NCI-H446 (cell line): ENCODE results near the gene ZDHHC24.

Experiments used
- DNase-seq, 2 experiments: peaks; one replicate each; lab custom pipeline; 2025; lab: John Stamatoyannopoulos, UW

ZDHHC24 gene

GRCh38 chr11:66566221-66566620, 20.4 kb upstream of the ZDHHC24 start:
- no peak for DNase-seq

DNA sequence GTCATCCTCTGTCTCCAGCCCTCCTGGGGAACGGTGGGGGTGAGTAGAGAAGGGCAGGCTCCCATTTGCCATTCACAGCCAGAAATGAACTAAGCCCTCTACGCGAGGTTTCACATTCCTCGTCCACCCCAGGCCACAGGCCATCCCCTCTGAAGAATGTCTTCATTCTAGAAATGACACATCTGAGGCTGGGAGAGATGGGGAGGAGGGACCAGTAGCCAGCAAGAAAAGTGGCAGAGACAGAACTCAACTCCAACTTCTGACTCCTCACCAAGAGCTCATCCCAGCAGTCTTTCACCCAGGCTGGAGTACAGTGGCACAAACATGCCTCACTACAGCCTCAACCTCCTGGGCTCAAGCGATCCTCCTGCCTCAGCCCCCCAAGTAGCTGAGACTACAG, 19.1 kb upstream of the ZDHHC24 start:
- DNase-seq, result no peak

- no peak for DNase-seq
Measured at GRCh38 chr11:66564538-66564937, 18.7 kb upstream of the ZDHHC24 start.

- no peak for DNase-seq
Measured at GRCh38 chr11:66563832-66564231, 18.0 kb upstream of the ZDHHC24 start.

DNA sequence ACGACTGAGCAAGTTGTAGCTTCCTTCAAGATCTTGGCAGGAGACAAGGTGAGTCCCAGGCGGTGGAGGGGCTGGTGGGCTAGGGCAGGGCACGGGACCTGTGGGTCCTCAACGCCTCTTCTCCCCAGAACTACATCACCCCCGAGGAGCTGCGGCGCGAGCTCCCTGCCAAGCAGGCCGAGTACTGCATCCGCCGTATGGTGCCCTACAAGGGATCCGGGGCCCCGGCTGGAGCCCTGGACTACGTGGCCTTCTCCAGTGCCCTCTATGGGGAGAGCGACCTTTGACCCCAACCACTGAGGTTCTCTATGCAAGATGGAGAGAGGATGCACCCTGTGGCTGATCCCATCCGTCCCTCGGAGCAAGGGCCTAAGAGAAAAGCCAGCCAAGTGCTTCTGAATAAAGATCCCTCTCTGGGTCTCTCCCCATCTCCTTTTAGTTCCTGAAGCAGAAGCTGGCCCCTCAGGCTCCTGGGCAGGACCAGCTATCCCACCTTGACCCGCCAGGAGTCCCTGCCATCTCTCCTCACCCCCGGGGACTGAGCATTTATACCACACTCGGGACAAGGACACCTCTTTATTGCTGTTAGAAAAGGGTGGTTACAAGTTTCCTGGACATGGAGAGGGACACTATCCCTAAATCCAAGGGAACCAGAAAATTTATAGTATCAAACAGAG, 17.2 kb upstream of the ZDHHC24 start:
- no peak for DNase-seq

GRCh38 chr11:66562275-66562674, 16.4 kb upstream of the ZDHHC24 start:
- no peak for DNase-seq

GRCh38 chr11:66561975-66562248, 16.1 kb upstream of the ZDHHC24 start:
- DNase-seq, result no peak

DNA sequence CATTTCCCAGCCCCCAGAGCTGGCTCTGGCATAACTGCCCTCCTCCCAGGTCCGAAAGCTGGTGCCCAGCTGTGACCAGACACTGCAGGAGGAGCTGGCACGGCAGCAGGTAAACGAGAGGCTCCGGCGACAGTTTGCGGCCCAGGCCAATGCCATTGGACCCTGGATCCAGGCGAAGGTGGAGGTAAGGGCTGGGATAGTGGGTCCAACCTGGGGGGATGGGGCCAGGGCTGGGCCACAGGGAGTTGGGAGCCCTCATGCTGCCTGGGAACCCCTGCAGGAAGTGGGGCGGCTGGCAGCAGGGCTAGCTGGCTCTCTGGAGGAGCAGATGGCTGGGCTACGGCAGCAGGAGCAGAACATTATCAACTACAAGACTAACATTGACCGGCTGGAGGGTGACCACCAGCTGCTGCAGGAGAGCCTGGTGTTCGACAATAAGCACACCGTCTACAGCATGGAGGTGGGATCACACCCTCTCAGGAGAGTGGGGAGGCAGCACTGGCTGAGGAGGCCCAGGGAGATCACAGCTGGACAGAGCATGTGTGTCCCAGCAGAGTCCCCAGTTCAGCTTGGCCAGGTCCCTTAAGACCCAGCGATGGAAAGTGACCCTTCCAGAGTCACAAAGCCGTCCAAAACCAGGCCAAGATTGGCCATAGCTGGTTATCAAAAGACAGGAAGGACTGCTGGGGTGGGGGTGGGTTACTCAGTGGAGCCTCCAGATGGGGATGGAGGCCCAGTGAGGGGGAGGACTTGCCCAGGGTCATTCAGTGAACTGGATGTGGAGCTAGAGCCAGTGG, 15.5 kb upstream of the ZDHHC24 start:
- DNase-seq, result no peak

DNA sequence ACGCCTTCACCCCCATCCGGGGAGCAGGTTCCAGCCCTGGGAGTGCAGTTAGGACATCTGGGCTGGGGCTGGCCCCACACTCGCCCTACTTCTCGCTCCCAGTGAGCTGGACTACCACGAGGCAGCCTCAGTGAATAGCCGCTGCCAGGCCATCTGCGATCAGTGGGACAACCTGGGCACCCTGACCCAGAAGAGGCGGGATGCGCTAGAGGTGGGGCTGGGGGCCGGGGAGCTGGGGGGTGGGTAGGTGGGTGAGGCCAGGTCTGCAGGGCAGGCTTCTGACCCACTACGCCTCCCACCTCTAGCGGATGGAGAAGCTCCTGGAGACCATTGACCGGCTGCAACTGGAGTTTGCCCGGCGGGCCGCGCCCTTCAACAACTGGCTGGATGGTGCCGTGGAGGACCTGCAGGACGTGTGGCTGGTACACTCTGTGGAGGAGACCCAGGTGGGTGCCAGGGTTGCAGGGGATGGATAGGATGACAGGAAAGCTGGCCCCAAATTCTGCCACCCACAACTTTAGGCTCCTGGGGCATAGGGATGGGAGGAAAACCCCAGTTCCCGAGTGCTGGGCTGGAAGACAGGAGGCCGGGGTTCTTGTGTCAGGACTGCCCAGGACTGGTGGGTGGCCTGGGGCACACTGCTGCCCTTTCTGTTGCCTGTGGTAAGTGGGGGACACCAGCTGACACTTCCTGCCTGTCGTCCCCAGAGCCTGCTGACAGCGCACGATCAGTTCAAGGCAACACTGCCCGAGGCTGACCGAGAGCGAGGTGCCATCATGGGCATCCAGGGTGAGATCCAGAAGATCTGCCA, 14.2 kb upstream of the ZDHHC24 start:
- DNase-seq, result no peak

GRCh38 chr11:66559142-66559865, 13.5 kb upstream of the ZDHHC24 start:
- no peak for DNase-seq

GRCh38 chr11:66557733-66558326, 12.0 kb upstream of the ZDHHC24 start:
- DNase-seq, result no peak

GRCh38 chr11:66556086-66556485, 10.2 kb upstream of the ZDHHC24 start:
- no peak for DNase-seq

- DNase-seq, result no peak
Measured at GRCh38 chr11:66555416-66555815, 9.6 kb upstream of the ZDHHC24 start.

- no peak for DNase-seq
Measured at GRCh38 chr11:66554602-66555001, 8.8 kb upstream of the ZDHHC24 start.

- no peak for DNase-seq
Measured at GRCh38 chr11:66550887-66551286, 5.0 kb upstream of the ZDHHC24 start.

DNA sequence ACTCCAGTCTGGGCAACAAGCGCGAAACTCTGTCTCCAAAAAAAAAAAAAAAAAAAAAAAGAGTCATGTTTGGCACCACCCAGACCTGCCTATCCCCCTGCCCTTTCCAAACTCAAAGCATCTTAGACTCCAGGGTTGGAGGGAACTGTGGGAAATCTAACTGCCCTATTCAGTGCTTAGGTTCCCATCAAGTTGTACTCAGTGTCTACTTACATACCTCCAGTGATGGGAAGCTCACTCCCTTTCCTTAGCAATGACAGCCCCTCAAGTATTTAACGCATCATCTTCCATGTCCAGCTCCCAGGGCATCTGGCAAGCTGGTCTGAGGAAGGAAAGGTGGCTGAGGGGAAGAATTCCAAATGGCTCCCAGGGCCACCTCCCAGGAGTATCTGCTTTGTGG, 3.8 kb upstream of the ZDHHC24 start:
- no peak for DNase-seq

GRCh38 chr11:66548774-66549630, 3.2 kb upstream of the ZDHHC24 start:
- DNase-seq, result no peak

- no peak for DNase-seq
Measured at GRCh38 chr11:66548041-66548440, 2.2 kb upstream of the ZDHHC24 start.

- no peak for DNase-seq
Measured at GRCh38 chr11:66547662-66548009, 1.8 kb upstream of the ZDHHC24 start.

DNA sequence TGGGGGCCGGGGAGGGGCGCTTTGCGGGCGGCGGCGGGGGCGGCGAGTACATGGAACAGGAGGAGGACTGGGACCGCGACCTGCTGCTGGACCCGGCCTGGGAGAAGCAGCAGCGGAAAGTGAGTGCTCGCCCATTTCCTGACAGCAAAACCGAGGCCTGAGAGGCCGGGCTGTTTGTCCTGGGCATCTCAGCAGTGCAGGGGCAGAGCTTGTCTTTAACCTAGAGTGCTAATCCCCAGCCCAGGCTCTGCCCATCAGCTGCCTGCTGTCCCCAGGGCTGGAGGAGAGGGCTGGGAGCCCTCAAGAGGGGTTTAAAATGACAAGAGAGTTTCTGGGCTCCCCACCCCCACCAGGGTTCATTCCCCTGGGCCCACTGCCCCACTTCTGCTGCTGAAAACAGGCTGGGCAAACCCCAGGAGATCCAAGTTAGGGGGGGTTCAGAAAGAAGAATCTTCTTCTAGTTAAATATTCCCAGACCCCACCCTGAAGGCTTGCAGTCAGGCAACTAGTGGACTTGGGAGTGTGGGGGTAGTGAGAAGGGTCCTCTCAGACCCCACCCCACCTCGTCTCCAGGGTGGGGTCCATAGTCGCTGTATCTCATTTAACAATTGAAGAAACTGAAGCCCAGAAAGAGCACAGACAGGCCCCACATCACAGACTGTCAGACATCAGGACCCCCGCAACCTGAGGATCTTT, 1.3 kb upstream of the ZDHHC24 start:
- no peak for DNase-seq
